Measurements from ENCODE around the gene EGFR.

EGFR gene

DNA sequence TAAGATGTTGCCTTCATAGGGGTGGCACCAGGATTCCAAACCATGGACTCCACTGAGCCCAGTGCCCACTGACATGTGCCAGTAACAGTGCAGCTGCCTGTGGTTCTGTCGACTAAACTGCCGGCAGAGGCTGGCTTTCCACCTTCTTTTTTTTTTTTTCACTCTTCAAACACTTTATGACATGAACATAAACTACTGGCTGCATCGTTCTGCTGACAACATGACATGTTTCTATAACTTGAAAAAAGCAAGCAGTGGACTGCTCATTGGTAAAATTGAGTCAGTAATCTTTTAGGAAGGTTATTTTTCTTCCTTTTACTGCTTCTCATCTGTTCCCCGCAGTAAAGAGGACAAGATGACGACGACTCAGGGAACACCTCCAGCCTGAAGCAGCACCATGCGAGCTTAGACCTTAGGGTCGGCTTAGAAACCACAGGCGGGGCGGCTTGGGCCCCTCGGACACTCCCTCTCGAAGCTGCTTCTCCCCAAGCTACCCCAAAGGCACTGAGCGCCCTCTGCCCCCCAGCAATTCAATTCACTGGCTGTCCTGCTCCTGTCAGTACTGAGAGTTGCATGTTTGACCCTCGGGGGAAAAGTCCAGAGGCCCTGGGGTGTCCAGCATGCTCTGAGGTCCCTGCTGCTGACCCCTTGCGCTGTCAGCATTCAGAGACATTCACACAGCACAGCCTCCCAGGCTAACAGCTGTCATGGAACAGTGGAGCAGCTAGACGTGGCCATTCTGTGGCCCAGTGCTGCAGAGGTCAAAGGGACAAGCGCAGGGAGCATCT, 112.5 kb downstream of the EGFR start:
- DNase-seq: no peak

DNA sequence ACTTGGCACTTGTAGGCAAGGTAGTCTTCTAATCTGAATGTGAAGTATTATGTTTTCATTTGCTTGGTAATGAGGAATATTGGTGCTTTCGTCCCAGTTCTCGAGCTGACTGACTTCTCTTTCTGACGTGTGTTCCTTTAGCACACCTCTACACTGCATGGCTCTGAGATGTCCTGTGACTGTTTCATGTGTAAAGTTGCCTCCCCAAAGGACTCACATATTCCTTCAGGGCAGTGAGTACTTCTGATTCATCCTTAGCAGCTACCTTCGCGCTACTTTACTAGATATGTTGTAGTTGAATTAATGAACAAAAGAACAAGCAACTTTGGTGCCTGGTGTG, 113.7 kb downstream of the EGFR start:
- DNase-seq: no peak

DNA sequence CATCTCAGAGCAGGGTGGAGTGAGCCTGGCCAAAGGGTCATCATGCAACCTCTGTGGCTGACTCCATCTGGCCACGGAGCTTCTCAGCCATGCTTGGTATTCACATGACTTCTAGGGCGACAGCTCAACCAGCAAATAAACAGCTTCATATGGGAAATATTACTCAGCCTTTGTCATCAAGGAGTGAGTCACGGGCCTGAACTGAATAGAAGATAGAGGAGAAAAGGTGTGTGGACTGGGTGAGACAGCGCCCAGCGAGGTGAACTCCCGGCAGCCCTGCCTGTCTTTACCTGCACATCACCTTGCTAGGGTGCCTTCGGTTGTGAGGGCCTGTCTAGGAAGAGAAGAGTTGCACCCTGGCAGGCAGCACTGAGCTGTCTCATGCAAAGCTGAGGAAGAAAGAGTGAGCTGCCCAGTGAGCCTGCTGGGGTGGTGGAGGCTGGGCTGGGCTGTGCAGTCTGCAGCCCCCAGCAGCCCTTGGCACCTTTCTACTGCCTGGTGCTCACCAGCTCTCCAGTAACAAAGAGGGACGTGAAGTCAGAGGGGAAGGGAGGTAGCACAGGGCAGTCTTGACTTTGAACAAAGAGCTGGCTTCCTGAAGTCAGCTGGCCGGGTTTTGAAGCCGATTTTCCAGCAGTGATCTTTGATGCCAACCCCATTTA, 114.2 kb downstream of the EGFR start:
- DNase-seq: peak; percentile 17

- no peak for DNase-seq
These were observed 115.0 kb downstream of the EGFR start for GRCh38 chr7:55133630-55134358.

DNA sequence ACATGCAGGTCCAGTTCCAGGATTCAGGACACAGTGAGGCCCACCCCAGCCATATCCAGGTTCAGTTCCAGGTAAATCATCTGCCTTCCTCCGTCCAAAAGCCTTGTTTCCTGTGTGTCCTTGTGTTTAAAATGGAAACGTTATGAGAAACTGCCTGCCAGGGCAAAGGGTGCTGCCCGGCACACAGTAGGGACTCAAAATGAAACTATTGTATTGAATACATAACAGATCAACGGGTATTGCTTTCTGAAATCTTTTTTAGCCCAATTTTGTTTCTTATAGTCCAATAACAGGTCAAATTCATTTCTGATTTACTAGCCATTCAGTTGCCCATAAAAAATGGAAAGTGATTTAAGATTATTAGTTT, 115.5 kb downstream of the EGFR start:
- DNase-seq: no peak

DNA sequence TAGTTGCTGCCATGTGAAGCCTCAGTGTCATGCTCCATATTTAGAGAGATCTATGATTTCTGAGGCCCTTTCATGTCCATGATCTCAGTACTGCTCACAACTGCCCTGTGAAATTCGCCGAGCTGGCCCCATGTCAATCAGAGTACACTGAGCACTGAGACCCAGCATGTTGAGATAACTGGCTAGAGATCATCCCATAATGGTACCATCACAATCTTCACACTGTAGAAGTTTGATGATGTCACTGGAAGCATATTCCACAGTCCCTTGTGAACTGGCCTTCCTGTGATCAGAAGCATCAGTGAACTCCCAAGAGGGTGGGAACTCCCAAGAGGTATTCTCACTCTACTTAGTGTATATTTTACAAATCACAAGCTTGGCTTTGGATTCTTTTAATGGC, 116.0 kb downstream of the EGFR start:
- no peak for DNase-seq

DNA sequence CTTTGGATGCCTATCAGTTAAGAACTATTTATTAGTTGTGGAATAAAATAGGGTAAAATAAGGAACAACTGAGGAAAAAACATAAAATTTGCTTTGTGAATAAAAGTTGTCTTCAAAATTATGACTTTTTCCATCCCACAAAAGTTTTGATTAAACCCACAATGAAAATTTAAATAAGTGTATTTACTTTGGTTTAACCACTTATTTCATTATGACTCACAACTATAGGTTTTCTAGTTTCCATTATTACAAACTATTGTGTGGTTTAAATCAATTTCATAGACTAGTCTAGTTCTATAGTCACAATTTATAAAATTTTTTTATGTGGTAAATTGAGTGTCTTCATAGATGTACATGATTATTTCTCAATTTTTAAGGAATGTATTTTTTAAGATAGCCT, 116.6 kb downstream of the EGFR start:
- DNase-seq: no peak

DNA sequence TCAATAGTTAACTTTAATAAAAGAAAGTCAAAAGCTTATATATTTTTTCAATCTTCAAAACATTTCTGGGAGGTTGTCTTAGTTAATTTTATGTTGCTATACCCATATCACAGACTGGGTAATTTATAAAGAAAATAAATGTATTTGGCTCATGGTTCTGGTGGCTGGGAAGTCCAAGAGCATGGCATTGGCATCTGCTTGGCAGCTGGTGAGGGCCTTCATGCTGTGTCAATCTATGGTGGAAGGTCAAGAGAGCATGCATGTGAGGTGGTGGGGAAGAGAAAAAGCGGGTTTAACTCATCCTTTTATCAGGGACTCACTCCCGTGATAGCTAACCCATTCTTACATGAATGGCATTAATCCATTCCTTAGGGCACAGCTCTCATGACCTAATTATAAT, 119.8 kb downstream of the EGFR start:
- DNase-seq: no peak

DNA sequence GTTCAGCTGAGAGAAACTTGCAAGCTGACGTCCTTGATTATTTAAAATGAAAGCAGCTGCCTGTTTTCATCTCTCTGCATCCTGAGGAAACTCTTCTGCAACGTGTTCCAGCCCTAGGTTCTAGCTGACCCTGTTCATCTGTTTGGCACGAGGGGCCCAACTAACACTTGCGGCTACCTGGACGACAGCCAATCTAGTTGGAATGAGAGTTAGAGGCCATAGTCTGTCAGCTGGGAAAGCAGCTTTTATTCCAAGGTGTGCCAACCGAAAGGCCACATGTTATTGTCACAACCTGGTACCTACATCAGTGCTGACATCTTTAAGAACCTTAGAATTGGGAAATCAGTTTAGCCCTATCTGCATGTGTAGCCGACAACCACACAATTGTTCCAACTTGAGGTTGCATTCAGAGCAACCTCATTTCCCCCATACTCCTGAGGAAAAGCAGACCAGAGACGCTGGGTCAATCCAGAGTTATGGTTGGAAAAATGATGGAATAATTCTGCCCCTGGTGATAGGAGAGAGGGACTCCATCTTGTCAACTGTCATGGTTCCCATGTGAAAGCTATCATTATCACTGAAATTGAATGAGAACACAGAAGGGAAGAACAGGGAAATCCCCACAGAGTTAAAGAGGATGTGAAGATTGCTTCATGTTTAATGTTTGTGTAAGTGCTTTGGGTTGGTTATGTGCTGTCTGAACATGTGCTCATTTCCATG, 121.6 kb downstream of the EGFR start:
- no peak for DNase-seq

- DNase-seq: no peak
These were observed 122.1 kb downstream of the EGFR start for GRCh38 chr7:55140941-55141278.

DNA sequence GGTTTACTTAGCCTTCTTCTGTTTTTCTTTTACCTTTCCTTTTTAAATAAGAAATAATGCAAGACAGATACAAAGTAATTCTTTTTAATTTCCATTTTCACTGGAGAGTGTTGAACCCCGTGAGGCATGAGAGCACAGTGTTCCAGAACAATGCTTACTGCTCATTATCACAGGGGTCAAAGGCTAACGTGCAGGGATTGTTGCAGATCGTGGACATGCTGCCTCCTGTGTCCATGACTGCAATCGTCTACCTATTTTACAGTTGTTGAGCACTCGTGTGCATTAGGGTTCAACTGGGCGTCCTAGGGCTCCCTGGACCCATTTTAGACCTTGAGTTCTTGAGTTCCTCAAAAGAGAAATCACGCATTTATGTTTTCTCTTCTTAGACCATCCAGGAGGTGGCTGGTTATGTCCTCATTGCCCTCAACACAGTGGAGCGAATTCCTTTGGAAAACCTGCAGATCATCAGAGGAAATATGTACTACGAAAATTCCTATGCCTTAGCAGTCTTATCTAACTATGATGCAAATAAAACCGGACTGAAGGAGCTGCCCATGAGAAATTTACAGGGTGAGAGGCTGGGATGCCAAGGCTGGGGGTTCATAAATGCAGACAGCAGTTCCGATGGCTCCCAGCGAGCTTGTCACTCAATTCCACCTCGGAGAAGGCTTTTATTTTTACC, 124.2 kb downstream of the EGFR start:
- DNase-seq: no peak

DNA sequence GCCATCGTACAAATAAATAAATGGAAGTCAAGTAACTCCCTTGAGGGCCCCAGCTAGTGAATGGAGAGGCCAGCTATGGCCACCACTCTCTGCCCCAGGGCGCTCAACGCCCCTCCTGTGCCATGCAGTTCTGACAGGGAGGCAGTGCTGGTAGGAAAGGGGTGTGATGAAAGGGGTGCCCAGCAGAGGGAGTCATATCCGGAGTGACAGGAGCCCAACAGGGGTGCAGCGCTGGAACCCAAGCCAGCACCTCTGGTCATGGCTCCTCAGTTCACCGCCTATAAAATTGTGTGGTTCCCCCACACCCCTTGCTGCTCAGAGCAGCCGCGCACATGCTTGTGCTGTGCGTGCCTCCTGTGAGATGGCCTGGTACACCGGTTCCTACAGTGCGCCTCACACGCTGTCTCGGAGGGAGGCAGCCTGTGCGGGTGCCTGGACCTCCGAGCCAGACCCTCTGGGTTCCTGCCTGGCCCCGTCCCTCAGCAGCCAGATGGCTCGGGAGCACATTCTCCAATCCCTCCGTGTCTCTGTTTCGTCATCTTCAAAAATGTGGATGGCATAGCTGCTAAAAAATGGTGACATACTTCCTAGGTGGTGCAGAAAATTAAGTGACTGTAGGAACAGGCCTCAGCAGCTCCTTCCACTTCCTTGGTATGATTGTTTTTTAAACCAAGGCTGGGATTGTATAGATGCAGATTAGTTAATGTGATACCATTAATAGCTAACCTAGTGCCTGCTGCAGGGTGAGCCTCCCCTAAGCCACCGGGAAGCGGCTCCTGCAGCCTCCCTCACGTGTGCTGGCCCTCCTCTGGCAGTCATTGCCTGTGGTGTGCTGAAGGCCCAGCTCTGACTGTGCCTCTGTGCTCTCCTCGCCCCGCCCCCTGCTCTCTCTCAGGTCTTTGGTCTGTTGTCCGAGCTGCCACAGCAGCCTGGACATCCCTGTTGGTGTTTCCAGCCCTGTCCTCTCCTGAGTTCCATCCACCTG, 125.8 kb downstream of the EGFR start:
- no peak for DNase-seq

DNA sequence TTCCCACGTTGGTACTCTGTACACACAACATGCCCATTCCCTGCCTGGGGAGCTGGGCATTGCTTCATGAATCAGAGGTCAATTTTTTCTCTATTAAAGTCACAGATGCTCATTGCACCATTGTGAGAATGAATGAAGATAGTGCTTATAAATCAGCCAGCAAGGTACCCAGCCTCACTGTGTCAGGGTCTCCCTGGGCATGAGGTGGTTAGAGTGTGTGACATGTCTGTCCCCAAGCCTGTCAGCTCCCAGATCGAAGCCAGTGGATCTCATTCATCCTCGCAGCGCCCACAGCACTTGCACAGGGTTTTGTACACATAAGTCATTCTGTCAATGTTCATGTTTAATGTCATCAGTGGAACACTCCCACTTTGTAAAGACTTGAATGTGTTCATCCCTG, 126.8 kb downstream of the EGFR start:
- no peak for DNase-seq

GRCh38 chr7:55147101-55147500, 128.3 kb downstream of the EGFR start:
- DNase-seq: no peak

DNA sequence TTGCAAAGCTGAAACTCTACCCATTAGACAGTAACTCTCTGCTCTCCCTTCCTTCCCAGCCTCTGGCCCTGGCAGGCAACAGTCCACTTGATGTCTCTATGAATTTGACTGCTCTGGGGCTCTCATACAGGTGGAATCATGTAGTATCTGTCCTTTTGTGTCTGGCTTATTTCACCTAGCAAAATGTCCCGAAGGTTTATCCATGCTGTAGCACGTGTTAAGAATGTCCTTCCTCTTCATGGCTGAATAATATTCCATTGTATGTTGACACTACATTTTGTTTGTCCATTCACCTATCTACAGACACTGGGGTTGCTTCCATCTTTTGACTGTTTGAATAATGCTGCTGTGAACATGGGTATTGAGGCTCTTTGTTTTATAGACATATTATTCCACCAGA, 128.9 kb downstream of the EGFR start:
- no peak for DNase-seq

DNA sequence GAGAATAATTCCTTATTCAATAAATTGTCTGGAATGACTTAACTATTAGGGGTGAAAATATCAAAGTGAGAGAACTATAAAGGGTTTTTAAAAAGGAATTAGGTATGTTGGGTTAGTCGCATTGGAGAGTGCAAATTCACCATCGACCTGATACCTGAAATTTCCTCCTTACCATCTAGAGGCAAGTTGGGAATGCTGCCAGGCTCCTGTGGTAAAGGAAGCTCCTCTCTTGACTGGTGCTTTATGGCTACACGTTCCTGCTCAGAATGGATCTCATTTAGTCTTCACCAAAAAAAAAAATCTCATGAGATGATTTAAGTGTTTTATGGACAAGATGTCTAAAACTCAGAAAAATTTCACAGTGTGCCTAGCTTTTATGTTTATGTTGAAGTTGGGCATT, 129.8 kb downstream of the EGFR start:
- no peak for DNase-seq

- DNase-seq: no peak
These were observed 130.2 kb downstream of the EGFR start for GRCh38 chr7:55149001-55149400.

DNA sequence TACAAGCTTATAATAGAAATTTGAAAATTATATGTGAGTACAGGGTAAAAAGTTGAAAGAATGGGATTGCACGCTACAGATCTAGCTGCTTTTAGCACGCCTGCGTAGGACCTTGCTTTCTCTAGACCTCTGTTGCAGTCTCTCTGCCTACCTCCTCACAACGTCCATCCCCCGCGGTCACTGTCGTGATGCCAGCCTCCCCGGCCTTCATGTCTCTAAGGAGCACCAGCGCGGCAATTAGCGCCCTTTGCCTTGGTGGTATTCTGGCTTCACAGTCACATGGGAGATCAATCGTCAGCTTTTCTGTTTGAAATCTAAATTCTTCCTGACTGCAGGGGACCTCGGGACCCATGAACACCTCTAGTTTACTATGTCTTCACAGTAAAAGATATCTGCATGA, 131.3 kb downstream of the EGFR start:
- DNase-seq: no peak

DNA sequence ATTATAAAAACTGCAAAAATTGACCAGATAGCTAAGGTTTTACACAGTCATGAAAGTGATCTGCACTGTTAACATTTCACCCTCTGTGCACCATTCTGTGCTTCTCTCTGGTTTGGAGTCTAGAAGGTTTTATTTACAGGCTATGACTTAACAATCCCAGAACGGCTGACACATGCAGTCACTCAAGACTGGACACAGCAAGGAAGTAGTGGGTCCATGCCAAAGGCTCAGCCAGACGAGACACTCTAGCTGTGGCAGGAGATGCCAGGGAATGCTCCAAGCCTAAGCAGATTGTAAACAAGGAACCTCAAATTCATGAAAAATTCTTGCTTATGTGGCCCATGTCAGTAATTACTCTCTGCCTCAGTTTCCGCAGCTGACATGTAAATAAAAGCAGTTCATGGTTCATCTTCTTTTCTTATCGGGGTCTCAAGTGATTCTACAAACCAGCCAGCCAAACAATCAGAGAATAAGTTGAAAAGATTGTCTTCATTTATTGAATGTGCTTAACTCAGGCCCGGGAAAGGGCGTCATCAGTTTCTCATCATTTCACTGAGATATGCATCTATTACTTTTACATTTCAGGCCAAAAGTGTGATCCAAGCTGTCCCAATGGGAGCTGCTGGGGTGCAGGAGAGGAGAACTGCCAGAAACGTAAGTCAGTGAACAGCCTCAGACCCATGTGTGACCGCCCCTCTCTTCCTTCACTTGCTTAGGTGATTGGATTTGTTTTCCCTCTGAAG, 132.1 kb downstream of the EGFR start:
- DNase-seq: no peak

GRCh38 chr7:55152516-55152915, 133.7 kb downstream of the EGFR start:
- no peak for DNase-seq

DNA sequence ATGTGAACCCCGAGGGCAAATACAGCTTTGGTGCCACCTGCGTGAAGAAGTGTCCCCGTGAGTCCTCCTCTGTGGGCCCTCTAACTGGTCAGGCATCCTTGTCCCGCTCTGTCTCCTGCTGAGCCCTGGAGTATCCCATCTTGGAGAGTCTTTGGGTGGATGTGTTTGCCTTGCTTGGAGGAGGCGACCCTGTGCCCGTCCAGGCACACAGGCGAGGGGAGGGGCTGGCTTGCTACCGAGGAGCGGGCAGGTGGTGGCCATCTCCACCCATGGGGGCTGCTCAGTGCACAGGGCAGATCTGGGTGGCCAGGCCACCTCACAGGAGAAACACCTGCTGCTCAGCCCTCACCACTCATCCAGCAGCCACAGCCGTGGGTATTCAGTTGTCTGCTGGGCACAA, 135.3 kb downstream of the EGFR start:
- DNase-seq: no peak
